GM12892 (cell line): ENCODE results near the gene CLIC5.

Experiments
- POLR2A ChIP-seq: IDR thresholded peaks from 2 replicates; pipeline ENCODE4 v1.6.1; 2011; ENCODE audit warnings: low read depth, low read length, control low read depth
- POLR2AphosphoS5 ChIP-seq: IDR thresholded peaks from 2 replicates; pipeline ENCODE4 v1.6.1; 2011; ENCODE audit warnings: low read depth, low read length, control low read depth
- TAF1 ChIP-seq: IDR thresholded peaks from 2 replicates; pipeline ENCODE4 v1.6.1; 2011; ENCODE audit warnings: low read depth, mild to moderate bottlenecking, control low read depth, low read length, borderline replicate concordance

DNA sequence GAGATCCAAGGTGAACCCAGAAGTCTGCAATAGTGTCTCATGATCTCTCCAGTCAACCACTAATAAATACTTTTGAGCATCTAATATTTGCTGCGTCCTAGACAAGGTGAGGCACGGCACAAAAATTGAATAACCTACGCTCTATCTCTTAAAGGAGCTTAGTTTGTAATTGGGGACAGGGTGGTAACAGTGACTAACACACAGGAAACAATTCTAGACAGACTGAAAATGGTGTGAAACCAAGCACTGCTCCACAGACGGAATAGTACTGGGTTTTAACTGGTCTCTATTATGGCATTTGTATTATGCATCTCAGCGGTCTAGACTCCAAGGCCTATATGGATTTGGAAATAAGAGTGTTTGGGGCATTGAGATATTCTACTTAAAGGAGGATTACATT lies 120.1 kb downstream of the CLIC5 start:
- TF ChIP-seq TAF1 = no peak
- no peak for TF ChIP-seq POLR2A
- TF ChIP-seq POLR2AphosphoS5 = no peak
